Bronchial epithelial cell (primary cell): ENCODE results near the gene PNPLA5. TPM values are rescaled to one million over a fixed set of nuclear protein-coding genes. Genes with fewer than 3 reads are reported as not detected.
A peak's percentile ranks its signal among the peaks of the same experiment; 100 is the strongest.

Source experiments
- DNase-seq: peaks from one replicate; pipeline ENCODE4 v3.0.0-alpha.2; 2010; ENCODE audit warnings: low read depth
- FAIRE-seq: peaks from 2 replicates; lab custom pipeline; 2011; peaks lifted over from hg19 to GRCh38; lab: Jason Lieb, UNC
- H3K27me3 ChIP-seq: 2 replicates; pipeline ENCODE4 v1.5.1; 2011; ENCODE audit warnings: low read length; ENCODE audit not compliant: control insufficient read depth, insufficient read depth
- H3K36me3 ChIP-seq: 2 replicates; pipeline ENCODE4 v1.5.1; 2011; ENCODE audit warnings: low read length; ENCODE audit not compliant: control insufficient read depth, insufficient read depth
- H3K4me3 ChIP-seq: 2 replicates; pipeline ENCODE4 v1.5.1; 2011; ENCODE audit warnings: mild to moderate bottlenecking, low read depth, low read length, control low read depth
- CTCF ChIP-seq: IDR thresholded peaks from 2 replicates; pipeline ENCODE4 v1.5.1; 2011; ENCODE audit warnings: mild to moderate bottlenecking, moderate library complexity, low read length, control low read depth, inconsistent platforms; ENCODE audit not compliant: insufficient read depth, severe bottlenecking
- total RNA-seq: library from RNA; depleted of rRNA; stranded (reverse); fragments of >200 nt; gene quantifications from 2 replicates; pipeline ENCODE4 v1.2.1, GENCODE V29; 2014

The PNPLA5 gene
- total RNA-seq, 1 donor from 2014 or later = not detected

- DNase-seq (no peak), FAIRE-seq (no peak)
- no peak for TF ChIP-seq CTCF
- Histone ChIP-seq H3K4me3 (no peak overlapping the region), H3K36me3 (no peaks in the 10 kb centered on the region), H3K27me3 (peaks cover 16% of the 10 kb centered on the region)
These were observed 526 bp upstream of the PNPLA5 start for GRCh38 chr22:43892183-43892894.

- DNase-seq (no peak), FAIRE-seq (no peak)
- no peak overlapping the region for H3K4me3 ChIP-seq
- no peak for TF ChIP-seq CTCF
- no peaks in the 10 kb centered on the region for H3K36me3 ChIP-seq
- peaks cover 16% of the 10 kb centered on the region for H3K27me3 ChIP-seq
These were observed 897 bp downstream of the PNPLA5 start for GRCh38 chr22:43890901-43891331.

GRCh38 chr22:43889860-43890253 lies 2.0 kb downstream of the PNPLA5 start:
- Histone ChIP-seq H3K36me3 (no peaks in the 10 kb centered on the region), H3K4me3 (no peak overlapping the region), H3K27me3 (peaks cover 16% of the 10 kb centered on the region)
- peak; percentile 29 for TF ChIP-seq CTCF
- DNase-seq (peak; percentile 7), FAIRE-seq (no peak)

GRCh38 chr22:43889201-43889859 lies 2.5 kb downstream of the PNPLA5 start:
- DNase-seq = no peak
- no peak overlapping the region for H3K4me3 ChIP-seq
- TF ChIP-seq CTCF = no peak
- peaks cover 16% of the 10 kb centered on the region for H3K27me3 ChIP-seq
- no peaks in the 10 kb centered on the region for H3K36me3 ChIP-seq
- FAIRE-seq = no peak

- H3K36me3 ChIP-seq = no peaks in the 10 kb centered on the region
- H3K4me3 ChIP-seq = no peak overlapping the region
- TF ChIP-seq CTCF = no peak
- DNase-seq (no peak), FAIRE-seq (no peak)
- H3K27me3 ChIP-seq = peaks cover 16% of the 10 kb centered on the region
These were observed 3.1 kb downstream of the PNPLA5 start for GRCh38 chr22:43888740-43889139.
